HEK293 (cell line): ENCODE results near the gene HIF1A.
A peak's percentile ranks its signal among the peaks of the same experiment; 100 is the strongest.

Experiments
- CTCF ChIA-PET: fragments of 350-600 bp; formaldehyde crosslinking; extraction: SDS; loops from one replicate; lab custom pipeline; 2021; ENCODE audit warnings: antibody characterized with exemption; lab: Yijun Ruan, JAX
- POLR2A ChIA-PET: fragments of 300-600 bp; formaldehyde crosslinking; extraction: SDS; loops from one replicate; lab custom pipeline; 2020; ENCODE audit warnings: antibody characterized with exemption, inconsistent platforms; lab: Yijun Ruan, JAX
- H3K27ac ChIP-seq: fragments of 200-500 bp; sonication (Bioruptor generic); 2 replicates; pipeline ENCODE4 v1.5.1; 2014; ENCODE audit warnings: low read depth, low read length, control low read depth, inconsistent platforms; ENCODE audit errors: extremely low read depth
- H3K36me3 ChIP-seq, 2 experiments: fragments of 200-500 bp in 1 of 2; sonication (Bioruptor generic) in 1 of 2; 1 replicate in 1 of 2; 2 replicates in 1 of 2; pipeline ENCODE4 v1.5.1; 2014 to 2017; ENCODE audit warnings: inconsistent platforms in 2 of 2, low read length in 2 of 2; ENCODE audit not compliant: control insufficient read depth in 2 of 2, insufficient read depth in 1 of 2
- H3K4me1 ChIP-seq: fragments of 200-500 bp; sonication (Bioruptor generic); 2 replicates; pipeline ENCODE4 v1.5.1; 2014; ENCODE audit warnings: mild to moderate bottlenecking, low read length, inconsistent platforms; ENCODE audit not compliant: control insufficient read depth, insufficient read depth
- H3K4me3 ChIP-seq: 2 replicates; pipeline ENCODE4 v1.5.1; 2011; ENCODE audit warnings: low read depth, mild to moderate bottlenecking, control low read depth, low read length, moderate library complexity
- H3K9me3 ChIP-seq: fragments of 200-500 bp; sonication (Bioruptor generic); 2 replicates; pipeline ENCODE4 v1.5.1; 2014; ENCODE audit warnings: low read depth, low read length, inconsistent platforms; ENCODE audit not compliant: control insufficient read depth, insufficient read depth
- PRDM1 ChIP-seq: fragments of 450-650 bp; formaldehyde crosslinking; IDR thresholded peaks from 2 replicates; pipeline ENCODE4; 2016; ENCODE audit warnings: missing biosample characterization, missing genetic modification characterization
- PRDM2 ChIP-seq: fragments of 450-650 bp; formaldehyde crosslinking; IDR thresholded peaks from 2 replicates; pipeline ENCODE4 v1.5.1; 2016; ENCODE audit warnings: missing biosample characterization, missing genetic modification characterization, borderline replicate concordance
- ZNF114 ChIP-seq: fragments of 450-650 bp; formaldehyde crosslinking; IDR thresholded peaks from 2 replicates; pipeline ENCODE4 v1.5.0; 2017; ENCODE audit warnings: missing biosample characterization, missing genetic modification characterization
- ZNF169 ChIP-seq: fragments of 450-650 bp; formaldehyde crosslinking; IDR thresholded peaks from 2 replicates; pipeline ENCODE4 v1.5.1; 2016; ENCODE audit warnings: missing biosample characterization, missing genetic modification characterization
- ZNF24 ChIP-seq: fragments of 450-650 bp; formaldehyde crosslinking; IDR thresholded peaks from 2 replicates; pipeline ENCODE4 v1.5.1; 2016; ENCODE audit warnings: missing biosample characterization, missing genetic modification characterization
- ZNF248 ChIP-seq: fragments of 450-650 bp; formaldehyde crosslinking; IDR thresholded peaks from 2 replicates; pipeline ENCODE4 v1.5.1; 2017; ENCODE audit warnings: missing biosample characterization, missing genetic modification characterization
- ZNF362 ChIP-seq: fragments of 450-650 bp; formaldehyde crosslinking; IDR thresholded peaks from 2 replicates; pipeline ENCODE4 v1.5.1; 2016; ENCODE audit warnings: missing biosample characterization, missing genetic modification characterization
- TF ChIP-seq, protein P1 (sequence below): fragments of 450-650 bp; formaldehyde crosslinking; conservative IDR thresholded peaks from 2 replicates; pipeline ENCODE4 v1.5.1; 2016; ENCODE audit warnings: low read depth, missing biosample characterization, missing genetic modification characterization
- TF ChIP-seq, protein P2 (sequence below): fragments of 450-650 bp; formaldehyde crosslinking; IDR thresholded peaks from 2 replicates; pipeline ENCODE4 v1.5.1; 2017; ENCODE audit warnings: missing biosample characterization, missing genetic modification characterization

Gene HIF1A

DNA sequence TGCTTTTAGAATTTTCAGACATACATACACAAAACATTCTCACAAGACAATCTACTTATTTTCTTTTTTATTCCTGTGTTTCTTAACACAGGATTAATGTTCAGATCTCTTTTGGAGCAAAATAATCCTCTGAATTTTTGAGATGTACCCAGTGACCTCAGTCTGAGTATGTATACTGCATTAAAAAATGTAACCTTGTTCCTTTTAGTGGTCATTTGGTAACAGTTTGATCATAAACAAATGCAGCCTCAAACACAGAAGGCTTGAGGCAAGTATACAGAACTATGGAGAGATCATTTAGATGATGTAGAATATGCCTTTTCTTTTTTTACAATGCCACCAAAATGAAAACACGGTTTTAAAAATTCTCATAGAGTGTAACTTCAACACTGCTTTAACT lies 9.7 kb downstream of the HIF1A start:
- H3K4me1 ChIP-seq, result peaks cover 25% of the 10 kb centered on the region
- no peak for TF ChIP-seq PRDM2 (tag by site-specific recombination)
- TF ChIP-seq, protein P1, sequence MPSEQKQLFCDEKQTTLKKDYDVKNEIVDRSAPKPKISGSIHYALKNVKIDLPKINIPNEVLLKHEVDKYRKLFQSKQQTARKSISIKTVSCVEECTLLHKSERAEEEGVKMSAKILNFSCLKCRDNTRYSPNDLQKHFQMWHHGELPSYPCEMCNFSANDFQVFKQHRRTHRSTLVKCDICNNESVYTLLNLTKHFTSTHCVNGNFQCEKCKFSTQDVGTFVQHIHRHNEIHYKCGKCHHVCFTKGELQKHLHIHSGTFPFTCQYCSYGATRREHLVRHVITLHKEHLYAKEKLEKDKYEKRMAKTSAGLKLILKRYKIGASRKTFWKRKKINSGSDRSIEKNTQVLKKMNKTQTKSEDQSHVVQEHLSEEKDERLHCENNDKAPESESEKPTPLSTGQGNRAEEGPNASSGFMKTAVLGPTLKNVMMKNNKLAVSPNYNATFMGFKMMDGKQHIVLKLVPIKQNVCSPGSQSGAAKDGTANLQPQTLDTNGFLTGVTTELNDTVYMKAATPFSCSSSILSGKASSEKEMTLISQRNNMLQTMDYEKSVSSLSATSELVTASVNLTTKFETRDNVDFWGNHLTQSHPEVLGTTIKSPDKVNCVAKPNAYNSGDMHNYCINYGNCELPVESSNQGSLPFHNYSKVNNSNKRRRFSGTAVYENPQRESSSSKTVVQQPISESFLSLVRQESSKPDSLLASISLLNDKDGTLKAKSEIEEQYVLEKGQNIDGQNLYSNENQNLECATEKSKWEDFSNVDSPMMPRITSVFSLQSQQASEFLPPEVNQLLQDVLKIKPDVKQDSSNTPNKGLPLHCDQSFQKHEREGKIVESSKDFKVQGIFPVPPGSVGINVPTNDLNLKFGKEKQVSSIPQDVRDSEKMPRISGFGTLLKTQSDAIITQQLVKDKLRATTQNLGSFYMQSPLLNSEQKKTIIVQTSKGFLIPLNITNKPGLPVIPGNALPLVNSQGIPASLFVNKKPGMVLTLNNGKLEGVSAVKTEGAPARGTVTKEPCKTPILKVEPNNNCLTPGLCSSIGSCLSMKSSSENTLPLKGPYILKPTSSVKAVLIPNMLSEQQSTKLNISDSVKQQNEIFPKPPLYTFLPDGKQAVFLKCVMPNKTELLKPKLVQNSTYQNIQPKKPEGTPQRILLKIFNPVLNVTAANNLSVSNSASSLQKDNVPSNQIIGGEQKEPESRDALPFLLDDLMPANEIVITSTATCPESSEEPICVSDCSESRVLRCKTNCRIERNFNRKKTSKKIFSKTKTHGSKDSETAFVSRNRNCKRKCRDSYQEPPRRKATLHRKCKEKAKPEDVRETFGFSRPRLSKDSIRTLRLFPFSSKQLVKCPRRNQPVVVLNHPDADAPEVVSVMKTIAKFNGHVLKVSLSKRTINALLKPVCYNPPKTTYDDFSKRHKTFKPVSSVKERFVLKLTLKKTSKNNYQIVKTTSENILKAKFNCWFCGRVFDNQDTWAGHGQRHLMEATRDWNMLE (tag by site-specific recombination), result no peak
- no peak for TF ChIP-seq ZNF248
- TF ChIP-seq ZNF114, result no peak
- no peak for TF ChIP-seq ZNF362 (tag by site-specific recombination)
- TF ChIP-seq ZNF169, result no peak
- no peak overlapping the region for H3K27ac ChIP-seq
- POLR2A ChIA-PET, result no interaction called here
- H3K36me3 ChIP-seq, result no peaks in the 10 kb centered on the region
- H3K9me3 ChIP-seq, result no peaks in the 10 kb centered on the region
- H3K4me3 ChIP-seq, result no peak overlapping the region
- CTCF ChIA-PET, result interaction anchor here (0.5 to 1.0 kb wide), 2 partner anchors 101 to 133 kb away, joined by 3 read pairs; no protein-coding TSS in a partner anchor

- ChIA-PET CTCF (interaction anchor here (1.3 kb wide), 1 partner anchor 236 kb away, joined by 5 read pairs; no protein-coding TSS in a partner anchor), POLR2A (interaction anchor here (1.0 kb wide), 1 partner anchor 11 kb away, joined by 3 read pairs; the partner anchor contains the start of gene HIF1A)
- no peak overlapping the region for H3K27ac ChIP-seq
- no peaks in the 10 kb centered on the region for H3K36me3 ChIP-seq
- H3K4me1 ChIP-seq, result peaks cover 24% of the 10 kb centered on the region
- no peak overlapping the region for H3K4me3 ChIP-seq
- no peaks in the 10 kb centered on the region for H3K9me3 ChIP-seq
- TF ChIP-seq, protein P2, sequence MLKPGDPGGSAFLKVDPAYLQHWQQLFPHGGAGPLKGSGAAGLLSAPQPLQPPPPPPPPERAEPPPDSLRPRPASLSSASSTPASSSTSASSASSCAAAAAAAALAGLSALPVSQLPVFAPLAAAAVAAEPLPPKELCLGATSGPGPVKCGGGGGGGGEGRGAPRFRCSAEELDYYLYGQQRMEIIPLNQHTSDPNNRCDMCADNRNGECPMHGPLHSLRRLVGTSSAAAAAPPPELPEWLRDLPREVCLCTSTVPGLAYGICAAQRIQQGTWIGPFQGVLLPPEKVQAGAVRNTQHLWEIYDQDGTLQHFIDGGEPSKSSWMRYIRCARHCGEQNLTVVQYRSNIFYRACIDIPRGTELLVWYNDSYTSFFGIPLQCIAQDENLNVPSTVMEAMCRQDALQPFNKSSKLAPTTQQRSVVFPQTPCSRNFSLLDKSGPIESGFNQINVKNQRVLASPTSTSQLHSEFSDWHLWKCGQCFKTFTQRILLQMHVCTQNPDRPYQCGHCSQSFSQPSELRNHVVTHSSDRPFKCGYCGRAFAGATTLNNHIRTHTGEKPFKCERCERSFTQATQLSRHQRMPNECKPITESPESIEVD, result peak; percentile 35; the same call in 1 of the 2 replicates
- TF ChIP-seq PRDM1 (tag by site-specific recombination) (peak; percentile 38), ZNF24 (tag by site-specific recombination) (no peak)
Observed at GRCh38 chr14:61706096-61706690, 10.9 kb downstream of the HIF1A start.
